ENCODE measurements around the gene CPNE4.

DNA sequence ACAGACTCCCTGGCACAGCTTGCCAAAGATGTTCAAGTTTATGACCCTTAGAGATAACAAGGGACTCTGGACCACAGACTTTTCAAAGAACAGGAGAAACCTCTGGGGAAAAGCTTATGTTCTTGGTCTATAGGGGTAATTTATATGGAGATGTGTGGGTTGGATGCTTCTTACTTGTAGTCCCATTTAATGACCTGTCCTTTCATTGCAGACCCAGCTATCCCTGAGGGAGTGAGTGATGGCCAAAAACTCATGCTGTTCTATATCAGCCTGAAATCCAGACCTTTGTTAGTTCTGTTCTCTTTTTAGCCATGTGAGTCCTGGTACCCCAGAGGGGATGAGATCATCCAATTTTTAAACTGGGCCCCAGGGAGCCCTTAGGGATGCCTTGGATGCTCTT is 488.4 kb downstream of the CPNE4 start:
- TF ChIP-seq POLR2A (IDR thresholded peaks at IDR 0.05; ENCODE audit: low read depth, low read length), result no peak
- TF ChIP-seq TAF1 (IDR thresholded peaks at IDR 0.05; ENCODE audit: low read depth, low read length), result no peak

Data from GM12891 (cell line).